IMR-90 (cell line): ENCODE measurements around the gene SLC29A3. TPM values are rescaled to one million over a fixed set of nuclear protein-coding genes. Genes with fewer than 3 reads are reported as not detected.

ENCODE experiments used
- ATAC-seq: fragments of 200-7000 bp; cut with Tn5 transposase; 2 replicates; pipeline ENCODE4 v1.9.1; 2020; ENCODE audit warnings: low read depth, mild to moderate bottlenecking, moderate library complexity
- BruUV-seq: library from RNA; stranded (reverse); fragments of 400-500 nt; replicated peaks from 2 replicates; lab custom pipeline; 2021; lab: Mats Ljungman, UMichigan
- CTCF ChIA-PET: fragments of 300-600 bp; formaldehyde crosslinking; extraction: SDS; loops from one replicate; lab custom pipeline; 2021; ENCODE audit warnings: antibody characterized with exemption; lab: Yijun Ruan, JAX
- POLR2A ChIA-PET: fragments of 300-600 bp; sonication (Branson Sonifier 250); formaldehyde crosslinking; loops from one replicate; lab custom pipeline; 2022; ENCODE audit warnings: antibody characterized with exemption; ENCODE audit not compliant: unreplicated experiment; lab: Charles Lee
- DNase-seq: peaks from one replicate; pipeline ENCODE4 v3.0.0; 2013
- H2AFZ ChIP-seq: replicated peaks from 2 replicates; pipeline ENCODE3; 2013; ENCODE audit warnings: low read length, mild to moderate bottlenecking; ENCODE audit not compliant: poor library complexity
- H2AK5ac ChIP-seq: 2 replicates; pipeline ENCODE4 v1.6.1; 2013; ENCODE audit warnings: low read depth, low read length, inconsistent platforms
- H2AK9ac ChIP-seq: replicated peaks from 2 replicates; pipeline ENCODE3; 2013; ENCODE audit warnings: mild to moderate bottlenecking, low read depth, low read length, moderate library complexity; ENCODE audit not compliant: poor library complexity
- H2BK120ac ChIP-seq: 2 replicates; pipeline ENCODE4 v1.6.1; 2013; ENCODE audit warnings: low read depth, low read length, inconsistent platforms
- H2BK15ac ChIP-seq: 3 replicates; pipeline ENCODE4 v1.6.1; 2013; ENCODE audit warnings: low read depth, low read length, inconsistent platforms
- H2BK20ac ChIP-seq: 2 replicates; pipeline ENCODE4 v1.6.1; 2013; ENCODE audit warnings: low read depth, mild to moderate bottlenecking, inconsistent platforms, low read length, moderate library complexity
- H2BK5ac ChIP-seq: 2 replicates; pipeline ENCODE4 v1.6.1; 2013; ENCODE audit warnings: mild to moderate bottlenecking, low read depth, low read length, inconsistent platforms; ENCODE audit not compliant: poor library complexity, severe bottlenecking
- H3K14ac ChIP-seq: replicated peaks from 2 replicates; pipeline ENCODE4 v1.6.1; 2013; ENCODE audit warnings: low read depth, low read length, inconsistent platforms
- H3K18ac ChIP-seq: 2 replicates; pipeline ENCODE4 v1.6.1; 2013; ENCODE audit warnings: low read depth, low read length, control low read depth
- H3K23ac ChIP-seq: 2 replicates; pipeline ENCODE4 v1.6.1; 2013; ENCODE audit warnings: low read depth, low read length, inconsistent platforms
- H3K27ac ChIP-seq: 2 replicates; pipeline ENCODE4 v1.5.1; 2013; ENCODE audit warnings: mild to moderate bottlenecking, control low read depth, low read length; ENCODE audit not compliant: insufficient read depth
- H3K27me3 ChIP-seq: 2 replicates; pipeline ENCODE4 v1.6.1; 2013; ENCODE audit warnings: low read length; ENCODE audit not compliant: control insufficient read depth, insufficient read depth
- H3K36me3 ChIP-seq: 2 replicates; pipeline ENCODE4 v1.6.1; 2013; ENCODE audit warnings: low read length, mixed read lengths; ENCODE audit not compliant: control insufficient read depth, insufficient read depth
- H3K4ac ChIP-seq: 2 replicates; pipeline ENCODE4 v1.6.1; 2013; ENCODE audit warnings: low read depth, low read length, inconsistent platforms
- H3K4me1 ChIP-seq: 2 replicates; pipeline ENCODE4 v1.6.1; 2013; ENCODE audit warnings: low read length, mixed read lengths; ENCODE audit not compliant: control insufficient read depth, insufficient read depth
- H3K4me2 ChIP-seq: 2 replicates; pipeline ENCODE4 v1.6.1; 2013; ENCODE audit warnings: low read depth, mild to moderate bottlenecking, control low read depth, low read length, moderate library complexity
- H3K4me3 ChIP-seq: 2 replicates; pipeline ENCODE4 v1.5.1; 2013; ENCODE audit warnings: low read depth, mild to moderate bottlenecking, control low read depth, low read length, moderate library complexity; ENCODE audit not compliant: insufficient read depth
- H3K56ac ChIP-seq: 2 replicates; pipeline ENCODE4 v1.6.1; 2013; ENCODE audit warnings: low read length, inconsistent platforms; ENCODE audit not compliant: insufficient read depth; ENCODE audit errors: extremely low read depth
- H3K79me1 ChIP-seq, 2 experiments: 2 replicates each; pipeline ENCODE4 v1.6.1; 2013; ENCODE audit warnings: low read length in 2 of 2, inconsistent platforms in 1 of 2, low read depth in 1 of 2
- H3K9ac ChIP-seq: 2 replicates; pipeline ENCODE4 v1.6.1; 2013; ENCODE audit warnings: low read depth, low read length, control low read depth
- H3K9me1 ChIP-seq: 2 replicates; pipeline ENCODE4 v1.6.1; 2013; ENCODE audit warnings: low read length, inconsistent platforms; ENCODE audit not compliant: insufficient read depth
- H3K9me3 ChIP-seq: 2 replicates; pipeline ENCODE4 v1.6.1; 2013; ENCODE audit warnings: low read length; ENCODE audit not compliant: control insufficient read depth, insufficient read depth
- H4K20me1 ChIP-seq: 2 replicates; pipeline ENCODE4 v1.6.1; 2013; ENCODE audit warnings: low read length, inconsistent platforms; ENCODE audit not compliant: insufficient read depth
- H4K5ac ChIP-seq: 2 replicates; pipeline ENCODE4 v1.6.1; 2013; ENCODE audit warnings: mild to moderate bottlenecking, low read depth, low read length, control low read depth
- H4K8ac ChIP-seq, 2 experiments: 2 replicates each; pipeline ENCODE4 v1.6.1; 2013; ENCODE audit warnings: low read depth in 2 of 2, low read length in 2 of 2, control low read depth in 1 of 2, inconsistent platforms in 1 of 2
- H4K91ac ChIP-seq: 2 replicates; pipeline ENCODE4 v1.6.1; 2013; ENCODE audit warnings: low read depth, low read length, inconsistent platforms; ENCODE audit not compliant: insufficient read depth
- ELK1 ChIP-seq: fragments of 150-350 bp; IDR thresholded peaks from 2 replicates; pipeline ENCODE4 v1.6.1; 2016; ENCODE audit warnings: low read depth, mild to moderate bottlenecking, low read length, moderate library complexity, borderline replicate concordance
- FOS ChIP-seq: fragments of 150-350 bp; IDR thresholded peaks from 2 replicates; pipeline ENCODE4 v1.6.1; 2016; ENCODE audit warnings: low read depth, low read length
- MXI1 ChIP-seq: IDR thresholded peaks from 2 replicates; pipeline ENCODE4 v1.6.1; 2012; ENCODE audit warnings: low read depth, mild to moderate bottlenecking, low read length, moderate library complexity, borderline replicate concordance
- NFE2L2 ChIP-seq: fragments of 150-350 bp; IDR thresholded peaks from 2 replicates; pipeline ENCODE4 v1.6.1; 2016; ENCODE audit warnings: low read depth, mild to moderate bottlenecking, low read length
- RAD21 ChIP-seq: IDR thresholded peaks from 2 replicates; pipeline ENCODE4 v1.6.1; 2012; ENCODE audit warnings: low read length, improper control_type of control experiment
- WGBS, 2 experiments: methylation state at CpG; one replicate each; pipeline versions ENCODE4 v1.1.5 to v1.1.7; 2013; ENCODE audit warnings: missing lambda C conversion rate in 2 of 2; ENCODE audit not compliant: insufficient read length in 1 of 2; ENCODE audit errors: extremely low coverage in 2 of 2; 5-methylcytosine and 5-hydroxymethylcytosine counted together
- dilution Hi-C: fragments of 300-500 bp; cut with HindIII; formaldehyde crosslinking; loops from one replicate; pipeline ENCODE4 v1.14.3; 2018; ENCODE audit warnings: low sequenced_read_pairs; ENCODE audit not compliant: unreplicated experiment
- in situ Hi-C: fragments of 300-500 bp; cut with MboI; formaldehyde crosslinking; loops from 3 replicates; pipeline ENCODE4 v1.14.3; 2019; ENCODE audit warnings: low sequenced_read_pairs, inconsistent platforms, mixed read lengths
- intact Hi-C: fragments of 100-400 bp; cut with micrococcal nuclease; formaldehyde crosslinking; loops from 2 replicates; pipeline ENCODE4 v1.10.0; 2022
- polyA plus RNA-seq, 3 experiments: library from polyadenylated mRNA; depleted of rRNA; stranded (reverse); fragments of >200 nt; gene quantifications; 2 replicates each; pipeline ENCODE4 v1.2.3, GENCODE V29; 2012; ENCODE audit warnings: low replicate concordance in 1 of 3
- total RNA-seq: library from RNA; depleted of rRNA; stranded (reverse); fragments of >200 nt; gene quantifications from 2 replicates; pipeline ENCODE4 v1.2.3, GENCODE V29; 2012
- TF ChIP-seq, protein P1 (sequence below): fragments of 150-350 bp; IDR thresholded peaks from 2 replicates; pipeline ENCODE4 v1.6.1; 2017; ENCODE audit warnings: mild to moderate bottlenecking, antibody characterized with exemption, low read length, low read depth

The SLC29A3 gene
- total and polyA plus RNA-seq, 2 of the 4 experiments (the other 2 are of a cell fraction), result 0.72 to 3.0 TPM

DNA sequence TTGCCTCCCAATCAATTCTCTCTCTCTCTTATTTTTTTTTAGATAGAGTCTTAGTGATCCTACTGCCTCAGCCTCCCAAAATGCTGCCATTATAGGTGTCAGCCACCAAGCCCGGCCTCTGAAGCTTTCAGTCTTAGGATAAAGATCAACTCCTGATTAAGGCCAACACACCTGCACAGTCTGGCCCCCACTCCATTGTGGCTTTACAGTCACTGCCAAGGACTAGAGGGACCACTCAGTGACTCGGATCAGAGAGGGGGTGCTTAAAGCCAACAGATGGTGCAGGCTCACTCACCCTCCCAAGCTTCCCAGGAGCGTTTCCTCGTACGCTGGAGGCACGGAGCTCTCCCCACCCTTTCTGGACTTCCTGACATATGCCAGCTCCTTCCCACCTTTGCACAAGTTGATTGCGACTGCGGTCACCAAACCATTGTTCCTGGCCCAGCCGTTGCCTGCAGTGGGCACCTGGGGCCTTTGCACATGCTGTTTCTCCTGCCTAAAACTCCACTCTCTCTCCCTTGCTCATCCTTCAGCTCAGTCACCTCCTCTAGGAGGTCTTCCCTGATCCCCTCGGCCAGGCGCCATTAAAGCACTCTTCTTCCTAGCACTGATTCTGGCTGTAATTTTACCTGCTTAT lies 76.0 kb downstream of the SLC29A3 start:
- Histone ChIP-seq H3K18ac (no peak overlapping the region), H3K4ac (no peak overlapping the region), H3K14ac (no peak overlapping the region), H2BK5ac (no peak overlapping the region), H4K5ac (no peak overlapping the region), H3K9me1 (no peaks in the 10 kb centered on the region), H2BK20ac (no peak overlapping the region), H2BK120ac (no peak overlapping the region), H3K9ac (no peak overlapping the region), H4K20me1 (no peaks in the 10 kb centered on the region), H3K36me3 (no peaks in the 10 kb centered on the region), H3K9me3 (no peaks in the 10 kb centered on the region), H4K91ac (no peak overlapping the region), H3K79me1 (no peaks in the 10 kb centered on the region), H3K56ac (no peak overlapping the region), H3K23ac (no peak overlapping the region), H4K8ac (no peak overlapping the region), H3K27ac (no peak overlapping the region), H3K4me1 (no peaks in the 10 kb centered on the region; the same call in 1 of the 2 replicates), H2AK5ac (no peak overlapping the region), H2AFZ (no peak overlapping the region), H3K27me3 (peaks cover 88% of the 10 kb centered on the region), H3K4me3 (no peak overlapping the region), H3K4me2 (no peak overlapping the region), H2BK15ac (no peak overlapping the region), H2AK9ac (no peak overlapping the region)
- TF ChIP-seq RAD21 (no peak), FOS (no peak), NFE2L2 (no peak), ELK1 (no peak), MXI1 (no peak)
- TF ChIP-seq, protein P1, sequence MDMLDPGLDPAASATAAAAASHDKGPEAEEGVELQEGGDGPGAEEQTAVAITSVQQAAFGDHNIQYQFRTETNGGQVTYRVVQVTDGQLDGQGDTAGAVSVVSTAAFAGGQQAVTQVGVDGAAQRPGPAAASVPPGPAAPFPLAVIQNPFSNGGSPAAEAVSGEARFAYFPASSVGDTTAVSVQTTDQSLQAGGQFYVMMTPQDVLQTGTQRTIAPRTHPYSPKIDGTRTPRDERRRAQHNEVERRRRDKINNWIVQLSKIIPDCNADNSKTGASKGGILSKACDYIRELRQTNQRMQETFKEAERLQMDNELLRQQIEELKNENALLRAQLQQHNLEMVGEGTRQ, result no peak
- ChIA-PET CTCF (no interaction called here), POLR2A (no interaction called here)
- dilution Hi-C loops (no loop called here), in situ Hi-C loops (no loop called here), intact Hi-C loops (no loop called here)
- DNase-seq, result no peak
- no TSS peak for BruUV-seq
- ATAC-seq, result no peak
- WGBS, 2 experiments, result 86% methylated on average over 7 of the region's 11 CpGs; no CpG with 5 or more reads in 1 of the 2 experiments
